ENCODE measurements around the gene STAM. TPM values are rescaled to one million over a fixed set of nuclear protein-coding genes. Genes with fewer than 3 reads are reported as not detected.
"Not testable (repeated sequence)": the region's sequence is repeated elsewhere in the genome, so short reads cannot be mapped to it uniquely, and the experiment has no call there.

STAM gene
- total RNA-seq, 1 experiment from 2014 or later, result 9.3 TPM

GRCh38 chr10:17689137-17689536 lies 45.2 kb downstream of the STAM start:
- Histone ChIP-seq H3K36me3 (peaks cover 36% of the 10 kb centered on the region), H3K27me3 (no peaks in the 10 kb centered on the region), H3K4me3 (no peak overlapping the region), H3K9me3 (no peaks in the 10 kb centered on the region)
- no peak for DNase-seq

GRCh38 chr10:17693009-17693408 lies 49.1 kb downstream of the STAM start:
- DNase-seq, result no peak
- peaks cover 24% of the 10 kb centered on the region for H3K36me3 ChIP-seq
- no peaks in the 10 kb centered on the region for H3K9me3 ChIP-seq

GRCh38 chr10:17698696-17699095 lies 54.7 kb downstream of the STAM start:
- H3K36me3 ChIP-seq, result peaks cover 15% of the 10 kb centered on the region
- no peak overlapping the region for H3K4me3 ChIP-seq
- H3K27me3 ChIP-seq, result no peaks in the 10 kb centered on the region
- H3K9me3 ChIP-seq, result no peaks in the 10 kb centered on the region
- DNase-seq, result no peak

More at GRCh38 chr10:17693009-17693408, 49.1 kb downstream of the STAM start:
- no peaks in the 10 kb centered on the region for H3K27me3 ChIP-seq
- no peak overlapping the region for H3K4me3 ChIP-seq

GRCh38 chr10:17701301-17701700 lies 57.4 kb downstream of the STAM start:
- no peaks in the 10 kb centered on the region for H3K27me3 ChIP-seq
- no peaks in the 10 kb centered on the region for H3K9me3 ChIP-seq
- no peak for DNase-seq
- peaks cover 16% of the 10 kb centered on the region for H3K36me3 ChIP-seq
- no peak overlapping the region for H3K4me3 ChIP-seq

GRCh38 chr10:17703706-17704105 lies 59.8 kb downstream of the STAM start:
- Histone ChIP-seq H3K9me3 (no peaks in the 10 kb centered on the region), H3K27me3 (no peaks in the 10 kb centered on the region), H3K36me3 (peaks cover 22% of the 10 kb centered on the region), H3K4me3 (no peak overlapping the region)
- no peak for DNase-seq

- no peaks in the 10 kb centered on the region for H3K9me3 ChIP-seq
These were observed 64.9 kb downstream of the STAM start for GRCh38 chr10:17708821-17709220.

GRCh38 chr10:17709492-17709891 lies 65.5 kb downstream of the STAM start:
- Histone ChIP-seq H3K36me3 (peaks cover 30% of the 10 kb centered on the region), H3K27me3 (no peaks in the 10 kb centered on the region)
- no peak for DNase-seq

More at GRCh38 chr10:17708821-17709220, 64.9 kb downstream of the STAM start:
- H3K4me3 ChIP-seq, result no peak overlapping the region
- no peaks in the 10 kb centered on the region for H3K27me3 ChIP-seq
- DNase-seq, result no peak
- H3K36me3 ChIP-seq, result peaks cover 23% of the 10 kb centered on the region

GRCh38 chr10:17710181-17710580 lies 66.2 kb downstream of the STAM start:
- Histone ChIP-seq H3K4me3 (no peak overlapping the region), H3K36me3 (peaks cover 31% of the 10 kb centered on the region), H3K9me3 (no peaks in the 10 kb centered on the region), H3K27me3 (no peaks in the 10 kb centered on the region)
- no peak for DNase-seq

More at GRCh38 chr10:17709492-17709891, 65.5 kb downstream of the STAM start:
- Histone ChIP-seq H3K9me3 (no peaks in the 10 kb centered on the region), H3K4me3 (no peak overlapping the region)

- DNase-seq, result no peak
- Histone ChIP-seq H3K36me3 (peaks cover 41% of the 10 kb centered on the region), H3K27me3 (no peaks in the 10 kb centered on the region), H3K4me3 (no peak overlapping the region), H3K9me3 (no peaks in the 10 kb centered on the region)
These were observed 68.1 kb downstream of the STAM start for GRCh38 chr10:17712053-17712452.

GRCh38 chr10:17712717-17713471 lies 68.9 kb downstream of the STAM start:
- H3K9me3 ChIP-seq, result no peaks in the 10 kb centered on the region
- DNase-seq, result no peak
- no peak overlapping the region for H3K4me3 ChIP-seq
- H3K27me3 ChIP-seq, result no peaks in the 10 kb centered on the region
- H3K36me3 ChIP-seq, result peaks cover 49% of the 10 kb centered on the region

GRCh38 chr10:17713758-17714157 lies 69.8 kb downstream of the STAM start:
- H3K27me3 ChIP-seq, result no peaks in the 10 kb centered on the region
- peaks cover 44% of the 10 kb centered on the region for H3K36me3 ChIP-seq
- H3K4me3 ChIP-seq, result no peak overlapping the region
- DNase-seq, result no peak
- H3K9me3 ChIP-seq, result no peaks in the 10 kb centered on the region

GRCh38 chr10:17716161-17716560 lies 72.2 kb downstream of the STAM start:
- H3K36me3 ChIP-seq, result peaks cover 35% of the 10 kb centered on the region
- H3K4me3 ChIP-seq, result no peak overlapping the region
- no peak for DNase-seq
- H3K9me3 ChIP-seq, result no peaks in the 10 kb centered on the region
- H3K27me3 ChIP-seq, result no peaks in the 10 kb centered on the region

GRCh38 chr10:17722317-17723014 lies 78.5 kb downstream of the STAM start:
- H3K27me3 ChIP-seq, result not testable (repeated sequence)

GRCh38 chr10:17725703-17726102 lies 81.8 kb downstream of the STAM start:
- peaks cover 9% of the 10 kb centered on the region for H3K36me3 ChIP-seq
- DNase-seq, result no peak
- no peak overlapping the region for H3K4me3 ChIP-seq
- H3K9me3 ChIP-seq, result no peaks in the 10 kb centered on the region
- H3K27me3 ChIP-seq, result no peaks in the 10 kb centered on the region

More at GRCh38 chr10:17722317-17723014, 78.5 kb downstream of the STAM start:
- not testable (repeated sequence) for DNase-seq, H3K4me3 ChIP-seq, H3K9me3 ChIP-seq
- peaks cover 13% of the 10 kb centered on the region for H3K36me3 ChIP-seq

- no peak for DNase-seq
- no peaks in the 10 kb centered on the region for H3K27me3 ChIP-seq
- H3K4me3 ChIP-seq, result no peak overlapping the region
- peaks cover 4% of the 10 kb centered on the region; the same call in 1 of the 2 replicates for H3K36me3 ChIP-seq
- H3K9me3 ChIP-seq, result no peaks in the 10 kb centered on the region
These were observed 85.7 kb downstream of the STAM start for GRCh38 chr10:17729630-17730029.

- Histone ChIP-seq H3K27me3 (no peaks in the 10 kb centered on the region), H3K4me3 (no peak overlapping the region), H3K36me3 (peaks cover 4% of the 10 kb centered on the region; the same call in 1 of the 2 replicates), H3K9me3 (no peaks in the 10 kb centered on the region)
- DNase-seq, result peak; percentile 5
These were observed 86.7 kb downstream of the STAM start for GRCh38 chr10:17730667-17731066.

- Histone ChIP-seq H3K27me3 (no peaks in the 10 kb centered on the region), H3K9me3 (no peaks in the 10 kb centered on the region), H3K36me3 (no peaks in the 10 kb centered on the region), H3K4me3 (no peak overlapping the region)
- DNase-seq, result no peak
These were observed 87.5 kb downstream of the STAM start for GRCh38 chr10:17731331-17732020.
